Measurements from ENCODE around the gene ZNF148.
"Not testable (repeated sequence)": the region's sequence is repeated elsewhere in the genome, so short reads cannot be mapped to it uniquely, and the experiment has no call there.

ZNF148 gene, protein sequence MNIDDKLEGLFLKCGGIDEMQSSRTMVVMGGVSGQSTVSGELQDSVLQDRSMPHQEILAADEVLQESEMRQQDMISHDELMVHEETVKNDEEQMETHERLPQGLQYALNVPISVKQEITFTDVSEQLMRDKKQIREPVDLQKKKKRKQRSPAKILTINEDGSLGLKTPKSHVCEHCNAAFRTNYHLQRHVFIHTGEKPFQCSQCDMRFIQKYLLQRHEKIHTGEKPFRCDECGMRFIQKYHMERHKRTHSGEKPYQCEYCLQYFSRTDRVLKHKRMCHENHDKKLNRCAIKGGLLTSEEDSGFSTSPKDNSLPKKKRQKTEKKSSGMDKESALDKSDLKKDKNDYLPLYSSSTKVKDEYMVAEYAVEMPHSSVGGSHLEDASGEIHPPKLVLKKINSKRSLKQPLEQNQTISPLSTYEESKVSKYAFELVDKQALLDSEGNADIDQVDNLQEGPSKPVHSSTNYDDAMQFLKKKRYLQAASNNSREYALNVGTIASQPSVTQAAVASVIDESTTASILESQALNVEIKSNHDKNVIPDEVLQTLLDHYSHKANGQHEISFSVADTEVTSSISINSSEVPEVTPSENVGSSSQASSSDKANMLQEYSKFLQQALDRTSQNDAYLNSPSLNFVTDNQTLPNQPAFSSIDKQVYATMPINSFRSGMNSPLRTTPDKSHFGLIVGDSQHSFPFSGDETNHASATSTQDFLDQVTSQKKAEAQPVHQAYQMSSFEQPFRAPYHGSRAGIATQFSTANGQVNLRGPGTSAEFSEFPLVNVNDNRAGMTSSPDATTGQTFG

GRCh38 chr3:125374996-125375941 is at the start of gene ZNF148:
Gene ZNF148 (minus strand): TSS chr3:125375325. CDS start chr3:125313640, 61,685 bp downstream.
- peak; percentile 86 for DNase-seq (ENCODE audit: low read depth)

- DNase-seq (ENCODE audit: low read depth) = no peak
These were observed 43.2 kb upstream of the ZNF148 start for GRCh38 chr3:125418306-125418705.

- DNase-seq (ENCODE audit: low read depth) = no peak
These were observed 41.1 kb upstream of the ZNF148 start for GRCh38 chr3:125416235-125416634.

DNA sequence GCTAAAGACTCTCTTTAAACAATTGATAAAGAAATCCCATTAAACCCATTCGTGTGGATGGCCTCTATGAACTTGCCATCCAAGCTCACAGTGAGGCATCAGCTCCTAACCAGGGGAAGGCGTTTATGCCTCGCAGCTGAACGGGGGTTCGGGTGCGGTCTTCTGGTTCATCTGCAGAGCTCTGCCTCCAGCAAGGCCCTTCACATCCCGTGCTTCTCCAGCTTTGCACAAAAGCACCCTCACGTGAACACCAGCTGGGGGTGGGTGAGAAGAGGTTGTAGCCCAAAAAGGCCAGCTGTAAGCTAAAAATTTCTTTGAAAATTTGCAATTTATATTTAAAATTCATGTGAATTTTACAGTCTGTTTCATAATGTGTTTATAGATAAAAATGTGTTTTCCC is 39.5 kb upstream of the ZNF148 start:
- no peak for DNase-seq (ENCODE audit: low read depth)

DNA sequence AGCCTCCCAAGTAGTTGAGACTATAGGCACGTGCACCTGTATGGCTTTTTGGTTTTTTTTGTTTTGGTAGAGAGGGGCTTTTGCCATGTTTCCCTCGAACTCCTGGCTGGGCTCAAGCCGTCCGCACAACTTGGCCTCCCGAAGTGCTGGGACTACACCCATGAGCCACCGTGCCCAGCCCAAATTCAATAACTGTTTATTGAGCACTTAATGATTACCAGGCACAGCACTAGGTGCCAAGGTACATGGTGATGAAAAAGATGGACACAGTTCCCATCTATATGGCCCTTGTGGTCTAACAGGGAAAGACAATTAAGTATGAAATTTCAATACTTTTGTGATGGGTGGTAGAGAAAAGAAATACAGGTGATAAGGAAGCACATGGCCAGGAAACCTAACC is 35.8 kb upstream of the ZNF148 start:
- no peak for DNase-seq (ENCODE audit: low read depth)

- DNase-seq (ENCODE audit: low read depth) = no peak
These were observed 30.9 kb upstream of the ZNF148 start for GRCh38 chr3:125406070-125406469.

GRCh38 chr3:125405515-125405914 is 30.4 kb upstream of the ZNF148 start:
- DNase-seq (ENCODE audit: low read depth) = not testable (repeated sequence)

GRCh38 chr3:125403789-125404188 is 28.7 kb upstream of the ZNF148 start:
- no peak for DNase-seq (ENCODE audit: low read depth)

GRCh38 chr3:125402639-125403038 is 27.5 kb upstream of the ZNF148 start:
- no peak for DNase-seq (ENCODE audit: low read depth)

- DNase-seq (ENCODE audit: low read depth) = no peak
These were observed 26.3 kb upstream of the ZNF148 start for GRCh38 chr3:125401402-125401801.

DNA sequence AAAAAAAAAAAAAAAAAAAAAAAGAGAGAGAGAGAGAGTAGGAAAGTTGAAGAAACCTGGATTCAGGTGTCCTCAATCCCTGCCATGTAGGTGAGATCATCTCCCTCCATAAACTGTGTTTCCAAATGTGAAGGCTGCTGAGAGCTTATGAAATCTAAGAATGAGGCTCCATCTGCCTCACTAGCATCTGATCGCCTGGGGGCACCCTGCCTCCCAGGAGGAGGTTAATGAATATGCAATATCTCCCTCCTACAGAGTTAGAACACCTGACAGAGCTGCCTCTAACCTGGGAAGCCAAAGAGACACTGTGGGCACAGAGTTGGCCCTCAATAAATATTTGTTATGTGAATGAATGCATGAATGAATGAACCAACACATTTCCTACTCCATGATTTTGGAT is 23.8 kb upstream of the ZNF148 start:
- DNase-seq (ENCODE audit: low read depth) = no peak

- no peak for DNase-seq (ENCODE audit: low read depth)
These were observed 20.0 kb upstream of the ZNF148 start for GRCh38 chr3:125395091-125395490.

DNA sequence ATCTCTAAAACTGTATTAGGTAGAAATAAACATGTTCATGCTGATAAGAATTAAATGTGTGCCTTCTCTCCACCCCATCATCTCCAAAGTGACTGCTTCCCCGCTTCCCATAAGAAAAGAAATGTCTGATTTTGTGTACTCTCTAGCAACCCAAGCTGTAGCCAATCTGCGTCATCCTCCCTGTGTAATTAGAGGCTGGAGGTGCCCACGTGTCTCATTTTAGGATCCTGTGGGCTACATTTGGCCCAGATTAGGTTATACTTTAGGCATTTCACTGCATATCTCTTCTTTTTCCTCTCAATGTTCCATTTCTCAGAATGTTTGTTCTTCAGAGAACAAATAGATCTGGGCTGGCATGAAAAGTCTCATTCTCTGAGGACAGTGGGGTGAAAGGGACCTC is 19.3 kb upstream of the ZNF148 start:
- DNase-seq (ENCODE audit: low read depth) = no peak

DNA sequence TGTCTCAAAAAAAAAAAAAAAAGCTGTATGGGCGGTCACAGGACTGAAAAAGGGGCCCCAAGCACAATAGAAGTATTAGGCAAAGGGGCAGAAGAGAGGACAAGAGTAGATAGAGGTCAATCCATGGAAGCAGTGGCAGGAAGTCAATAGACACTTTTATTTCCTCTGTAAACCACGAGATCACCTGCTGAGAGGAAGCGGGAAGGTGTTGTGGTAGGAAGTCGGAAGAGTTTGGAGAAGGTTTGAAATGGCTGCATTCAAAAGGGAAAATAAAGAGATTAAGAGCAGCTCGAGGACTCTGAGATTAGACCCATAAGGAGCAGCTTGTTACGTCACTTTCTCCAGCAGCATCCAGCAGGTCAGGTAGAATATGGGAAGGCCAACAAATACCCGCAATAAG is 14.2 kb upstream of the ZNF148 start:
- no peak for DNase-seq (ENCODE audit: low read depth)

GRCh38 chr3:125388369-125388768 is 13.2 kb upstream of the ZNF148 start:
- DNase-seq (ENCODE audit: low read depth) = not testable (repeated sequence)

DNA sequence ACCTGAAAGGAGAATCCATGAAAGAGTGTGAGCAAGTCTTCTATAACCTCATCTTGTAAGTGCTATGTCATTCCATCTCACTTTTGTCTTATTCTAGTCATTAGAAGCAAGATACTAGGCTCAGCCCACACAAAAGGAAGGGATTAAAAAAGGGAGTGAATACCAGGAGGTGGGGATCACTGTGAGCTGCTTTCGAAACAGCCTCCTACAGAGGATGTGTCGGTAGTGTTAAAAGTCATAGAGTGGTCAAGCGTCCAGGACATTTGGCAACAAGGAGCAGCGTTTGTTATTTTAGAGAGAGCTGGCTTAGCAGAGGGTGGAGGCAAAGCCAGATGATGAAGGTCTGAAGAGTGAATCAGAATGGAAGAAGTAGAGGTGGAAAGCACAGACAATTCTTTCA is 11.7 kb upstream of the ZNF148 start:
- DNase-seq (ENCODE audit: low read depth) = no peak

- DNase-seq (ENCODE audit: low read depth) = no peak
These were observed 8.6 kb upstream of the ZNF148 start for GRCh38 chr3:125383744-125384143.

DNA sequence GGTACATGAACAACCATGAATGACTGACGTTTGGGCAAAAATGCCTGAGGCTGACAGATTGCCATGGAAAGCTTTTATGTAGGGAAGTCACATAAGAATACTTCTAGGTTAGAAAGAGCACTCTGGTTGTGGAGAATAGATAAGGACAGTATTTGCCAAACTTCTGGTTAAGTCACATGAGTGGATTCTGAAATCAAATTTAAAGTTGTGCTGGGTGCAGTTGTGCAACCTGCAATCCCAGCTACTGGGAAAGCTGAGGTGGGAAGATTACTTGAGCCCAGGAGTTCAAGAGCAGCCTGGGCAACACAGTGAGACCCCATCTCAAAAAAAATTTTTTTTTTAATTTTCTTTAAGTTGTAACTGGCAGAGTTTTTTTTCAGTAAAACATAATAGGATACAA is 7.2 kb upstream of the ZNF148 start:
- no peak for DNase-seq (ENCODE audit: low read depth)

GRCh38 chr3:125381743-125382142 is 6.6 kb upstream of the ZNF148 start:
- DNase-seq (ENCODE audit: low read depth) = no peak

GRCh38 chr3:125381314-125381713 is 6.2 kb upstream of the ZNF148 start:
- DNase-seq (ENCODE audit: low read depth) = no peak

DNA sequence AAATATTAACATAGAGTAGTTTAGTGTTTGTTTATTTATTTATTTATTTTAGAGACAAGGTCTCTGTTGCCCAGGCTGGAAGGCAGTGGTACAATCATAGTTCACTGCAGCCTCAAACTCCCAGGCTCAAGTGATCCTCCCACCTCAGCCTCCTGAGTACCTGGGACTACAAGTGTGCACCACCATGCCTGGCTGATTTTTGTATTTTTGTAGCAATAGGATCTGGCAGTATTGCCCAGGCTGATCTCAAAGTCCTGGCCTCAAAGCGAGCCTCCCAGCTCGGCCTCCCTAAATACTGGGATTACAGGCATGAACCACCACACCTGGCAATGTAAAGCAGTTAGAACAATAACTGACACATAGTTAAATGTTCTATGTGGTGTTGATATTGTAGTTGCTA is 4.4 kb upstream of the ZNF148 start:
- DNase-seq (ENCODE audit: low read depth) = no peak

DNA sequence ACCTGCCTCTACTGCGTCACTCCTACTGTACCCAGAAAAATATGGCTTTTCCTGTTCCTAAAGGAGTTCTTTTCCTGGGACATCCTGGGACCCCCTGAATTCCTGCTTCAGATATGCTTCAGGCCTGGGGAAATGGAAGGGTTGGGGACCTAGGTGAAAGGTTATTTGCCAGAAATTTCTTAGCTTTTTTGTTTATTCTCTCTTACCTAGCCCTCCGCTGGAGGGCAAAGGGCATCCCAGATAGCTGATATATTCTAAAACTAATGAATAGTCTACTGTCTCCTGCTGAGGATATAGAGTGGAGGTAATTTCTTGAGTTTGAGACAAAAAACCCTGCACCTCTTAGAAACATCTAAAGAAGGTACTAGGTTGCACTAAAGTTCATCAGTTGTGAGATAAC is 3.6 kb upstream of the ZNF148 start:
- no peak for DNase-seq (ENCODE audit: low read depth)

Data from activated T-helper 1 cell treated with Interleukin-2 at 50 U/mL for 16 hours (primary cell).